HepG2 (cell line): ENCODE results near the gene NME2. TPM values are rescaled to one million over a fixed set of nuclear protein-coding genes. Genes with fewer than 3 reads are reported as not detected.
A peak's percentile ranks its signal among the peaks of the same experiment; 100 is the strongest.

Source experiments
- ARID3A ChIP-seq: IDR thresholded peaks from 2 replicates; pipeline ENCODE4 v1.6.1; 2012; ENCODE audit warnings: low read depth, low read length, improper control_type of control experiment
- ATF5 ChIP-seq: sonication (generic); formaldehyde crosslinking; IDR thresholded peaks from 2 replicates; pipeline ENCODE4 v1.4.0; 2020; ENCODE audit warnings: mild to moderate bottlenecking, low read depth, missing genetic modification reagents
- ATRX ChIP-seq: sonication (generic); formaldehyde crosslinking; IDR thresholded peaks from 2 replicates; pipeline ENCODE4 v1.4.0; 2020; ENCODE audit warnings: missing genetic modification reagents, borderline replicate concordance
- FOXP4 ChIP-seq: sonication (generic); formaldehyde crosslinking; IDR thresholded peaks from 2 replicates; pipeline ENCODE4 v1.4.0; 2020; ENCODE audit warnings: missing genetic modification reagents
- HIC2 ChIP-seq: sonication (generic); formaldehyde crosslinking; IDR thresholded peaks from 2 replicates; pipeline ENCODE4 v1.9.0; 2022; ENCODE audit warnings: low read depth, missing genetic modification reagents
- SOX13 ChIP-seq, 3 experiments: fragments of 450-650 bp in 1 of 3; sonication (generic) in 1 of 3; formaldehyde crosslinking in 1 of 3; IDR thresholded peaks in 2 of 3; conservative IDR thresholded peaks in 1 of 3; 2 replicates each; pipeline versions ENCODE4 v1.5.0 to v1.6.1; 2016 to 2020; ENCODE audit warnings: antibody characterized with exemption in 1 of 3, mild to moderate bottlenecking in 1 of 3, missing compliant biosample characterization in 1 of 3, missing genetic modification reagents in 1 of 3, moderate library complexity in 1 of 3
- SUZ12 ChIP-seq: fragments of 150-350 bp; IDR thresholded peaks from 2 replicates; pipeline ENCODE4 v1.6.1; 2014; ENCODE audit warnings: low read depth, low read length
- ZBTB2 ChIP-seq: sonication (generic); formaldehyde crosslinking; IDR thresholded peaks from 2 replicates; pipeline ENCODE4 v1.8.0; 2022; ENCODE audit warnings: low read depth, missing genetic modification reagents
- ZMAT5 ChIP-seq: sonication (generic); formaldehyde crosslinking; IDR thresholded peaks from 2 replicates; pipeline ENCODE4 v1.5.0; 2020; ENCODE audit warnings: mild to moderate bottlenecking, low read depth, missing genetic modification reagents, borderline replicate concordance
- ZNF264 ChIP-seq: sonication (generic); formaldehyde crosslinking; IDR thresholded peaks from 2 replicates; pipeline ENCODE4 v1.4.0; 2020; ENCODE audit warnings: missing genetic modification reagents
- ZNF354B ChIP-seq: sonication (generic); formaldehyde crosslinking; IDR thresholded peaks from 2 replicates; pipeline ENCODE4 v1.8.0; 2022; ENCODE audit warnings: mild to moderate bottlenecking, missing genetic modification reagents
- ZNF460 ChIP-seq: sonication (generic); formaldehyde crosslinking; IDR thresholded peaks from 2 replicates; pipeline ENCODE4 v1.5.1; 2020; ENCODE audit warnings: missing genetic modification reagents, mild to moderate bottlenecking, borderline replicate concordance
- ZNF580 ChIP-seq: IDR thresholded peaks from 2 replicates; pipeline ENCODE4 v1.6.1; 2016; ENCODE audit warnings: low read depth, borderline replicate concordance
- ZNF749 ChIP-seq: sonication (generic); formaldehyde crosslinking; IDR thresholded peaks from 2 replicates; pipeline ENCODE4 v1.8.0; 2022; ENCODE audit warnings: mild to moderate bottlenecking, missing genetic modification reagents, moderate library complexity, borderline replicate concordance
- ZNF775 ChIP-seq: sonication (generic); formaldehyde crosslinking; IDR thresholded peaks from 2 replicates; pipeline ENCODE4 v1.4.0; 2020; ENCODE audit warnings: missing genetic modification reagents, mild to moderate bottlenecking, moderate library complexity, borderline replicate concordance
- ZNF782 ChIP-seq: sonication (generic); formaldehyde crosslinking; IDR thresholded peaks from 2 replicates; pipeline ENCODE4 v1.4.0; 2020; ENCODE audit warnings: missing genetic modification reagents, mild to moderate bottlenecking, borderline replicate concordance
- polyA plus RNA-seq, 8 experiments: library from polyadenylated mRNA; depleted of rRNA in 3 of 8; stranded (reverse) in 7 of 8; unstranded in 1 of 8; fragments of >200 nt; fragmentation: Illumina TruSeq in 4 of 8; extraction: Trizol in 4 of 8; gene quantifications; 2 replicates each; pipeline versions ENCODE4 v1.2.1 to v1.2.3, GENCODE V29; 2011 to 2016; ENCODE audit warnings: low read depth in 4 of 8, missing spikeins in 1 of 8, mixed read lengths in 1 of 8; ENCODE audit not compliant: insufficient read depth in 1 of 8
- total RNA-seq, 5 experiments: library from RNA; depleted of rRNA; stranded (reverse); fragments of >200 nt; fragmentation: Illumina TruSeq; extraction: Trizol; gene quantifications; 2 replicates each; pipeline ENCODE4 v1.2.3, GENCODE V29; 2016; ENCODE audit warnings: low read depth in 1 of 5

NME2 gene
- total and polyA plus RNA-seq, 2 of the 13 experiments (the other 11 are each of a cell fraction or from before 2014, with no cell fraction given), result 790 to 1,213 TPM

GRCh38 chr17:51166987-51167931, 1.0 kb downstream of the NME2 start (continued):
- no peak for TF ChIP-seq ATF5 (CRISPR knock-in tag)
- no peak for TF ChIP-seq ZNF749
- no peak for TF ChIP-seq ZNF264 (CRISPR knock-in tag)
- TF ChIP-seq FOXP4, result no peak; the same call in 1 of the 2 replicates
- TF ChIP-seq ZNF580 (CRISPR knock-in tag), result peak; percentile 82; the same call in 1 of the 2 replicates
- TF ChIP-seq ATRX (CRISPR knock-in tag), result no peak
- TF ChIP-seq ZMAT5 (CRISPR knock-in tag), result no peak
- TF ChIP-seq SOX13 (IDR thresholded peaks at IDR 0.05), result no peak
- TF ChIP-seq SOX13 (CRISPR knock-in tag; conservative IDR thresholded peaks at IDR 0.05 in 1 of 2, IDR thresholded peaks at IDR 0.05 in 1 of 2), result no peak
- 0 out of 2 replicates have a peak, but pooled peaks have one; percentile 60 for TF ChIP-seq ZNF775
- no peak for TF ChIP-seq SUZ12
- TF ChIP-seq ZBTB2 (CRISPR knock-in tag), result no peak
- TF ChIP-seq ZNF782 (CRISPR knock-in tag), result 0 out of 2 replicates have a peak, but pooled peaks have one; percentile 10
- no peak for TF ChIP-seq ZNF460
- TF ChIP-seq ZNF354B (CRISPR knock-in tag), result peak; percentile 92
- TF ChIP-seq ARID3A, result 0 out of 2 replicates have a peak, but pooled peaks have one; percentile 23
- TF ChIP-seq HIC2 (CRISPR knock-in tag), result no peak; the same call in 1 of the 2 replicates
